Sigmoid colon (tissue), 4 donors: ENCODE measurements around the gene CPSF4.

Experiments used
- POLR2A ChIP-seq, 2 donors: fragments of 450-650 bp; IDR thresholded peaks; one replicate each; pipeline ENCODE4 v1.6.1; 2016; ENCODE audit warnings: antibody characterized with exemption in 2 of 2, mild to moderate bottlenecking in 2 of 2, moderate library complexity in 2 of 2
- POLR2AphosphoS5 ChIP-seq, 4 donors: sonication (generic); formaldehyde crosslinking; IDR thresholded peaks; one replicate each; pipeline ENCODE4 v1.6.1; 2017; ENCODE audit warnings: antibody characterized with exemption in 4 of 4
- TF ChIP-seq, protein P1 (sequence below), 4 experiments: fragments of 450-650 bp in 3 of 4; fragments of 200-600 bp in 1 of 4; IDR thresholded peaks; one replicate each; pipeline ENCODE4 v1.5.1; 2016 to 2019; ENCODE audit warnings: antibody characterized with exemption in 4 of 4, mild to moderate bottlenecking in 3 of 4, moderate library complexity in 2 of 4

DNA sequence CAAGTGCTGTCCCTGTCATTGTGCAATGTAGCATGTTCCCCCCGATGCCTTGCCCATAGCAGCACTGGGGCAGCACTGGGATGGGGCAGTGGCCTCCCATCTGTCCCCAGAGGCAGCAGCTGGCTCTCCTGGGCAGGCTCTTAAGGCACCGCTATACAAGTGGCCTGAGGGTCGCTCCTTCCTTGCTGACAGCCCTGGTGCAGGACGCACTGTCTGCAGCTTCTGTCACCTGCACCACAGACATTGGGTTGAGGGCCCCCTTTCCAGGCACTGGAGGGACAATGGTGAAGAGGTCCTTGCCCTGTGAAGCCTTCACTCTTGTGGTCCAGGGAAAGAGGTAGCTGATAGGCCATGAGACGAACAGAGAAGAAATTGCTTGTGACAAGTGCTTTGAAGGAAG is 10.6 kb downstream of the CPSF4 start:
- TF ChIP-seq POLR2A (IDR thresholded peaks at IDR 0.05) (no peak), POLR2AphosphoS5 (IDR thresholded peaks at IDR 0.05) (no peak)
- TF ChIP-seq, protein P1, sequence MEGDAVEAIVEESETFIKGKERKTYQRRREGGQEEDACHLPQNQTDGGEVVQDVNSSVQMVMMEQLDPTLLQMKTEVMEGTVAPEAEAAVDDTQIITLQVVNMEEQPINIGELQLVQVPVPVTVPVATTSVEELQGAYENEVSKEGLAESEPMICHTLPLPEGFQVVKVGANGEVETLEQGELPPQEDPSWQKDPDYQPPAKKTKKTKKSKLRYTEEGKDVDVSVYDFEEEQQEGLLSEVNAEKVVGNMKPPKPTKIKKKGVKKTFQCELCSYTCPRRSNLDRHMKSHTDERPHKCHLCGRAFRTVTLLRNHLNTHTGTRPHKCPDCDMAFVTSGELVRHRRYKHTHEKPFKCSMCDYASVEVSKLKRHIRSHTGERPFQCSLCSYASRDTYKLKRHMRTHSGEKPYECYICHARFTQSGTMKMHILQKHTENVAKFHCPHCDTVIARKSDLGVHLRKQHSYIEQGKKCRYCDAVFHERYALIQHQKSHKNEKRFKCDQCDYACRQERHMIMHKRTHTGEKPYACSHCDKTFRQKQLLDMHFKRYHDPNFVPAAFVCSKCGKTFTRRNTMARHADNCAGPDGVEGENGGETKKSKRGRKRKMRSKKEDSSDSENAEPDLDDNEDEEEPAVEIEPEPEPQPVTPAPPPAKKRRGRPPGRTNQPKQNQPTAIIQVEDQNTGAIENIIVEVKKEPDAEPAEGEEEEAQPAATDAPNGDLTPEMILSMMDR (IDR thresholded peaks at IDR 0.05): no peak
